ENCODE results near the gene LYZL1.
"Not testable (repeated sequence)": the region's sequence is repeated elsewhere in the genome, so short reads cannot be mapped to it uniquely, and the experiment has no call there.

The LYZL1 gene

DNA sequence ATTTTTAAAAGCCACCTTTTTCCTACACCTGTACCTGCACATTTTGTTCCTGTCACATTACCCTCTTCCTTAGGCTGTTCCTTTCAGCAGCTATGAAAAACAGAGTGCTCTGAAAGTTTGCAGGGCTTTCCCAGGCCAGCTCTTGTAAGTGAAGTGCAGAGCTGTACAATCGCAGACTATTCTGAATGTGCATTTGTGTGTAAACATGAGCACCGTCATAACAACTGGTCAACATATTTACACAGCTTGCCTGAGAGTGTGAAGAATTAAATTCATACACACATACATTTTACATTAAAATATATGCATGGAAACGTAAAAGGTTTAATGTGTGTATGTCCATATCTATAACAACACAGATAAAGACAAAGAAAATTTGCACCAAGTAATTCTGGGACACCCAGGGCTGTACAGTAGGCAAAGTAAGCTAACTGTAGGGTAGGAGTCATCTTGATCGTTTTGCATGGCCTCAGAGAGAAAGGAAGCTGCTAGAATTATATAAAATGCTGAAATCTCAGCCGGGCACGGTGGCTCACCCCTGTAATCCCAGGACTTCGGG, 23.6 kb upstream of the LYZL1 start:
- no peak for DNase-seq

GRCh38 chr10:29266641-29267040, 22.2 kb upstream of the LYZL1 start:
- no peak for DNase-seq

DNA sequence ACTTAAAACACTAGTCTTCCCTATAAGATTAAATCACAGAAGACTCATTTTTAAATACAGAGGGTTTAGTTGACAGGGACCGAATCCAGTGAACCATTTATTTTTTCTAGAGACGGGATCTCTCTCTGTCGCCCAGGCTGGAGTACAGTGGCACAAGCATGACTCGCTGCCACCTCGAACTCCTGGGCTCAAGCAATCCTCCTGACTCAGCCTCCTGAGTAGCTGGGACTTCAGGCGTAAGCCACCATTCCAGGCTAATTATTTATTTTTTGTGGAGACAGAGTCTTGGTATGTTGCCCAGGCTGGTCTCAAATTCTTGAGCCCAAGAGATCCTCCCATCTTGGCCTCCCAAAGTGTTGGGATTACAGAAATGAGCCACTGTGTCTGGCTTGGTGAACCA, 20.9 kb upstream of the LYZL1 start:
- DNase-seq: no peak

DNA sequence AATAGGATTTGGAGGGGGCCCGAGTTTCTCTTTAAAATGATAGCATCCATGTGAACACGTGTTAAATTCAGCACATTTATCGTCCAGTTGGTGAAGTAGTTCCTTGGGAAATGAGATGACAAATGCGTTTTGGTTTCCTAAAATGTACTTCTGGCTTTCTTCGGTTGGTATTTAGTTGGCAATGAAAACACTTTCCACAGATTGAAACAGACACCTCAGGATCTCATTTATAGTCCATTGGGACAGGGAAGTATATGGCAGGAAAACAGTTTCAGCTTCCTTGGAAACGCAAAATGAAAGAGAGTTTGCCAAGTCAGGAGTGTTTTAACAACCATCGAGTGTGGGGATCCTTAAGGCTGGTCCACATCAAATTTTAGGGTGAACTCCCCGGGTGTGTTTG, 19.4 kb upstream of the LYZL1 start:
- no peak for DNase-seq

DNA sequence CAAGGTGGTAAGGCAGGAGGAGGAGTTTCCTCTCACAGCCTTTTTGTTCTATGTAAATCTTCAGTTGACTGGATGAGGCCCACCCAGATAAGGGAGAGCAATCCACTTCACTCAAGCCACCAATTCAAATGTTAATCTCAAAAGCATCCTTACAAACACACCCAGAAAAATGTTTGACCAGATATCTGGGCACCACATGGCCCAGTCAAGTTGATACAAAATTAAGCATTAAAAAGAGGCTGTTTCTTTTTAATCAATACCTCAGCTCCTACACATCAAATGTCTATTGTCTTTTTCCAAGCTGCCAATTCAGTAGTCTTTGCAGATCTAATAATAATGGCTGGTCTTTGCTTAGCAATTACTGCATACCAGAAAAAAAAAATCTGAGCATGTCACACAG, 18.0 kb upstream of the LYZL1 start:
- no peak for DNase-seq

GRCh38 chr10:29271877-29272276, 17.0 kb upstream of the LYZL1 start:
- DNase-seq: no peak

DNA sequence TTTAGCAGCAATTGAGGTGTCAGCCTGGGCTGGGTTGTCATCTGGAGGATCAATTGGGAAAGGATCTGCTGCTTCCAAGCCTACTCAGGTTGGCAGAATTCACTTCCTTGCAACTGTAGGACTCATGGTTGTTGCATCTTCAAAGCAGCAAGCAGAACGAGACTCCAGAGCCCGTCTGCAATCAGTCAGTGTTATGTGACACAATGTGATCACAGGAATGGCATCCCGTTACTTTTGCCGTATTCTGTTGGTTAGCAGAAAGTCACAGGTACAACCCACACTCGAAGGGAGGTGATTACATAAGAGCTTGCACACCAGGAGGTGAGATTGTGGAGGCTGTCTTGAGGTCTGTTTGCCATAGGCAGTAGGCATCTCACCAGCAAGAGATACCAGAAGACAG, 15.4 kb upstream of the LYZL1 start:
- no peak for DNase-seq

DNA sequence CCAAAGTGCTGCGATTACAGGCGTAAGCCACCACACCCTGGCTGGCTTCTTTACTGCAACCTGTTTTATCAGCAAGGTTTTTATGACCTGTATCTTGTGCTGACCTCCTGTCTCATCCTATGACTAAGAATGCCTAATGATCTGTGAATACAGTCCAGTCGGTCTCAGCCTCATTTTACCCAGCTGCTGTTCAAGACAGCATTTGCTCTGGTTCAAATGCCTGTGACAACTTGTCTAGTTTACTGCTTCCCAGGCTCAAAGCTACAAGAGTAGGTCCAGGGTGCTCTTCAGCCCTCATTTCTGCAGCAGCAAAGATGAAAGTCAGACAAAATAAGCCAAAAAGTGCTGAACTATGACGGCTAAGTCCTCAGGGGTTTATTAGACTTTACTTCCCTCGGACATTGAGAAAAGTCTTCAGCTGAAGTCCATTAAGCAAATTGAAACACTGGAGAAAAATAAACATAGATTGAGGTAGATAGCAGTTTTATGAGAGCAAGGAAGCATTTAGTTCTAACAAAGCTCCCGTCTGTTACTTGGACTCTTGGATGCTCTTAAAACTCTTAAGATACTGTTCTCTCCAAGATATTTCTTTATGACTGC, 12.5 kb upstream of the LYZL1 start:
- DNase-seq: no peak

GRCh38 chr10:29277296-29277695, 11.6 kb upstream of the LYZL1 start:
- DNase-seq: no peak

DNA sequence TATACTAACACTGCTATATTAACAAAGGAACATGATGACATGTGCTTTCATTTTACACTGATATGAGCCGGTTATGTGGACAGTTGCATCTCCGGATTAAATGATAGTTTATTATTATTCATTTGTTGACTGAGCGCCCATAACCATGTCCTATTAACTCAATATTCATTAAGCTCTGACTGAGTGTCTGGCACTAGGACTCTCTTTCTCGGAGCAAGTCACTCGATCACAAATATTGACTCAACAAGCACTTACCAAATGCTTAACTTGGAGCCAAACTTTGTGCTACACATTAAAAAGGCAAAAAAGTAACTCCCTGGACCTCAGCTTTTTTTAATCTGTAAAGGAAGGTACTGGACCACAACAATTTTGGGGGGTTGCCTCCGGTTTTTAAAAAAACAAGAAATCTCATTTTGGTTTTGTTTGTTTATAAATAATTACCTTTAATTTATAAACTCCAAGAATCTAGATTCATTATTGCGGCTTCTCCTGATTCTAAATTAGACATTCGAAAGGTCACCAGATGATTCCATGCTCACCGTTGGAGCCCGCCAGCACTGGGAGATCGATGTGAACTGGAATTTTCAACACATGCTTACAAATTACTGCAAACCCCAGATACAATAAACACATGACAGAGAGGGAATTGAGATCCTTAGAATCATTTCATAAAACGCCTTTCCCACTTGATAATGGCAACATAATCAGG, 8.9 kb upstream of the LYZL1 start:
- DNase-seq: no peak

DNA sequence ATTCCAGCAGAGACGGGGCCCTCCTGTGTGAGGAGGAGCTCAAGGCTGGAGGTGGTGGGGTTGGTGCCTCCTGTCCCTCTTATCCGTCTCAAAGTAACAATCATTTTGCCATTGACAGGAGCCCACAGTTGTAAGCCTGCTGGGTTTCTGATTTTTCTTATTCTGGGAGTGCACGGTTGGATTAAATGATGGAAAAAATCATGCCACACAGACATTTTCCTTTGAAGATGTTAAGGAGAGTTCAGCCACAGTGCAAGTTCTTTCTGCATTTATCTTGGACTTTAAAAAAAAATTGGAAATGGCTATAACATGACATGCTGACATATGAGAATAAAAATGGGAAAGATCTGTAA, 8.4 kb upstream of the LYZL1 start:
- no peak for DNase-seq

- no peak for DNase-seq
Measured at GRCh38 chr10:29285624-29286051, 3.2 kb upstream of the LYZL1 start.

GRCh38 chr10:29287635-29288034, 1.2 kb upstream of the LYZL1 start:
- no peak for DNase-seq

- not testable (repeated sequence) for DNase-seq
Measured at GRCh38 chr10:29291561-29291960, 2.7 kb downstream of the LYZL1 start.

DNA sequence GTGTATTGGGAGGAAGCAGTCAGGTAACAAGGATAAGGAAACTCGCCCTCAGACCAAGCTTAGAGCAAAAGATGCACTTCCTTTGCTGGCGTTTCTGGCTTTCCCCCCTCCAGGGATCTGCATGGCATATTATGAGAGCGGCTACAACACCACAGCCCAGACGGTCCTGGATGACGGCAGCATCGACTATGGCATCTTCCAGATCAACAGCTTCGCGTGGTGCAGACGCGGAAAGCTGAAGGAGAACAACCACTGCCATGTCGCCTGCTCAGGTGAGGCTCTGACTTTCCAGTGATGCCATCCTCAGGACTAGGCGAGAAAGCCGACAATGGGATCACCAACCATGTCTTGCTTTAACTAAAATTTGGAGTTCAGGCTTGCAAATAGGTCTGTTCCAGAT, 3.5 kb downstream of the LYZL1 start:
- not testable (repeated sequence) for DNase-seq

GRCh38 chr10:29295813-29296212, 6.9 kb downstream of the LYZL1 start:
- DNase-seq: no peak

GRCh38 chr10:29297678-29298077, 8.8 kb downstream of the LYZL1 start:
- DNase-seq: no peak

DNA sequence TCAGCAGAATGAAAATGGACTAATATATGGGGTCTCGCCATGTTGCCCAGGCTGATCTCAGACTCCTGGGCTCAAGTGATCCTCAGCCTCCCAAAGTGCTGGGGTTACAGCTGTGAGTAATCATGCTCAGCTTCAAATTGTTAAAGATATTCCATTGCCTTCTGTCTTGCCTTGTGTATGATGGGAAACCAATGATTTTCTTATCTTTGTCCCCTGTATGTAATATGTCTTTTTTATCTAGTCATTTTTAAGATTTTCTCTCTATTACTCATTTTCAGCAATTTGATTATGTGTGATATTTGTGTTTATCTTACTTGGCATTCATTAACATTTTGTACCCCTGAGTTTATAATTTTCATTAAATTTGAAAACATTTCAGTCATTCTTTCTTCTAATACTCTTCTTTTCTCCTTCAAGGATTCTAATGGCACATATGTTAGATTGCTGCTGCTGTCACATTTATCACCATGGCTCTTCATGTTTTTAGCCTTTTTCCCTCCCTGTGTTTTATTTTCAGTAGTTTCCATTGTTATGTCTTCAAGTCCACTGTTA, 12.6 kb downstream of the LYZL1 start:
- no peak for DNase-seq

- DNase-seq: no peak
Measured at GRCh38 chr10:29302499-29302898, 13.6 kb downstream of the LYZL1 start.

DNA sequence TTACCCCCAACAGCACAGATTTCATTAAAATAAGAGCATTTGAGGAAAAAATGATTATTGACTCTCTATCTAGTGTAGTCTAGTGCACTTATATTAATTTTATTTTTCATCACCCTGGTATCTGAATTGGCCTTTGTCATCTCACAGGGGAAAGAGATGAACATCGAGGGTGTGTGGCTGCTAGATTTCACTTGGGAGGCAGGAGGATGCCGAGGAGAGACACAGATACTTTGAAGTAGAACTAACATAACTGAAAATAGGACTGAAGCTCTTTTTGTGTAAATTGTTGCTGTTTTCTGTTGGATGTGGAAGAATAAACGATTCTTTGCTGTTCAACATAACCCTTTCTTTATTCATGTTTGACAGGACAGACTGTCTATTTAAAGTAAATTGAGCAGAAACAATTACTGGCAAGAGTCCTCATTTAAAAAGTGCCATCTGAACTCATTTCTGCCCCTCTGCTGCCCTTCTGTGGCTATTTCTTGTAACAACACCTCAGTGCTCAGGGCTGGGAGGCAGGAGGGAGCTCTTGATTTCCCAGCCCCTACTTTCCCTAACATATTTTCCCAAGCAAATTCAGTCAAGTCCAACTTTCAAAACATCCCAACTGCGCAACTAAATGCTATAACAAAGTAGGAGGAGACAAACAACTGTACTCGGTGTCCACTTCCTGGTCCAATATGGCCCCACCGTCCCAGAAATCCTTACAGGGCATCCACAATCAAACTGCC, 15.6 kb downstream of the LYZL1 start:
- no peak for DNase-seq

DNA sequence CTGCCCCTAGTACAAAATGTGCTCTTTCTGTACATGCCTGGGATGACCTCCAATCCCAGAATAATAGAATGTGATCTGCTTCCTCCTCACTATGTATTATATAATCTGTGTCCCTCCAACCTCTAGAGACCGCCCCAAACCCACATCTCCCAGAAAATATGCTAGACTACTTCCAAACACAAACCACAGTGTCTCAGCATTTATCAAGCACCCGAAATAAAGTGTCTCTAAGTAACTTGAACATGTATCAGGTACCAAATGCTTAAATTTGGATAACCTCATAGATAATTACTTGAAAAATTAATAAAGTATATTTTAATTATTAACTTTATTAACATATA, 16.1 kb downstream of the LYZL1 start:
- DNase-seq: no peak

GRCh38 chr10:29306688-29307087, 17.8 kb downstream of the LYZL1 start:
- no peak for DNase-seq

DNA sequence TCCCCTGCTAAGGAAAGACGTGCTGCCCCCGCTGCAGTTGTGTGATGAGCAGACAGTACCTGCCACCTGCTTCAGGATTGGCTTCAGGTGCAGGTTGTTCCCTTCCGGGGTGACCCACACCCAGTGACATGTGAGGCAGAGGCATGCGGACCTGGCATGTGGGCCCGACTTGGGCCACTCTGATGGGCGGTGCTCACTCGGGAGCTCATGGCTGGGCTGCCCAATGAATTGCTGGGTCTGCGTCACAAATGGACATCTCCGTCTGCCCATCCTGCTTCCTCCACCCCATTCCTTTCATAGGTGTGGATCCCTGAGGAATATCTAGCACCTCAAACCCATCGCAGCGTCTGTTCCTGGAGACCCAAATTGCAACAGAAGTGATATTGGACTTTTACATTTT, 19.3 kb downstream of the LYZL1 start:
- DNase-seq: not testable (repeated sequence)

- no peak for DNase-seq
Measured at GRCh38 chr10:29309465-29309864, 20.6 kb downstream of the LYZL1 start.
